ENCODE results near the gene TXNL4B.
"Not testable (repeated sequence)": the region's sequence is repeated elsewhere in the genome, so short reads cannot be mapped to it uniquely, and the experiment has no call there.

TXNL4B gene

DNA sequence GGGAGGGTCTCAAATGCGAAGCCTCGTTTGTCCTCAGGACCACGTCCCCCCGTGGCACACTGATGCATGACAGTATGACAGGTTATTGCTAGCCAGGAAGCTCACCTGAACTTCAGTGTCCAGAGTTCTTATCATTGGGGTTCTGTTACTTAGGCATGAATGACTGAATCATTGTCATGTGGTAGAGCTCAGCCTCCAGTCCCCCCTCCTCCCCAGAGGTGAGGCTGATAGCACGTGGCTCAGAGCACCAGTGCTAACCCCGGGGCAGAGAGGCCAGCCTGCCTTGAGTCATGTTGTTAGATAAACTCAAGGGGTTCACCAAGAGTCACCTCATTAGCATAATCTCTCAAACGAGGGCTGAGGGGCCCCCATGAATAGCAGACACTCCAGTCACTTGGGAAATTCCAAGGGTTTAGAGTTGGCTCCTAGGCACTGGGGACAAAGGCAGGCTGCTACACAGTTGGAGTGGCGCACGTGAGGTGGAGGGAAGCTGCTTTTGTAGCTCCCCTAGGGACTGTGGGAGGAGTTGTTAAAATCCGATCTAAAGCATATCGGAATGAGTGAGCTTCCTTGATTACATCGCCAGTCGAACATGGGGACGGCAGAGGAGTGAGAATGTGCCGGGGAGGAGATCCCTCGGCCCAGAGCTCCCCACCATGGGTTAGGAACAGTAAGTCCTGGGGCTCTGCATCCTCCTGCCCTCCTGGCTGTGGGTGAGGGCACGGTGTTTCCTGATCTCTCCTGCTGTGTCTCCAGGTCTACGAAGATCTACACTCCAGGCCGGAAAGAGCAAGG, 18.4 kb upstream of the TXNL4B start:
- DNase-seq: no peak

DNA sequence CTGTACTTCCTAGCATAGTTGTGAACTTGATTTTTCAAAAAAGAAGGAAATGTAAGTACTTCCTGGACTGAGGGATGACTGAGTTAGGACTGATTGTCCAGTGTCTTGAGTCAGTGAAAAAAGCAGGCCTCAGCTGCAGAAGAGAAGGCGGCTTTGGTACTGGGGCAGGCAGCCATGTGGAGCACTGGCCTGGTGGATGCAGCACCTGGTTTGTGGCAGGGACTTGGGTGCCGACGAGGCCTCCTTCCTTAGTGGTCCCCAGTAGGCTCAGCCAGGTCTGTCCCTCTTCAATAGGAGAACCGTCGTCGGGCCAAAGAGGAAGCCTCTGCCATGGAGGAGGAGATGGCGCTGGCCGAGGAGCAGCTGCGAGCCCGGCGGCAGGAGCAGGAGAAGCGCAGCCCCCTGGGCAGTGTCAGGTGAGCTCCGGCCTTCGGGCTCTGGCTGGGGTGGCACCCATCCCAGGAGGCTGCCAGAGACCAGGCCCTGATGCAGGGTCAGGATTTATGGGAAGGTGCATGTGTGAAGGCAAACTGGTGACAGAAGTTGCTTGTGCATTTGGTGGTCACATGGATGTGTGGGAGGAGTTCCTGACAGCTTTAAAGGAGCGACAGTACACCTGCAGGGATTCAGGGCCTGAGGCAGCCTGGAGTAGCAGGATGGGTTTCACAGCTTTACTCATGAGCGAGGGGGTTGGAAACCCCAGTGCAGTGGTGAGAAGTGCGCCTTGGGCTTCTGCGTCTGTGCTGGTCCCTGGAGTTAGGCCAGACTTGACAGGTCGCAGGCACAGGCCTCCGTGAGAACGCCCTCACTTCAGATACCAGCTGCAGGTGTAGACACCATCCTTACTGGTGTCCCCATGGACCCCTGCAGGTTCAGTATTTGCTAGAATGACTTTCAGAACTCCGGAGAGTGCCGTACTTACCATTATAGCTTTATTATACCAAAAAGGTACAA, 17.5 kb upstream of the TXNL4B start:
- DNase-seq: no peak

DNA sequence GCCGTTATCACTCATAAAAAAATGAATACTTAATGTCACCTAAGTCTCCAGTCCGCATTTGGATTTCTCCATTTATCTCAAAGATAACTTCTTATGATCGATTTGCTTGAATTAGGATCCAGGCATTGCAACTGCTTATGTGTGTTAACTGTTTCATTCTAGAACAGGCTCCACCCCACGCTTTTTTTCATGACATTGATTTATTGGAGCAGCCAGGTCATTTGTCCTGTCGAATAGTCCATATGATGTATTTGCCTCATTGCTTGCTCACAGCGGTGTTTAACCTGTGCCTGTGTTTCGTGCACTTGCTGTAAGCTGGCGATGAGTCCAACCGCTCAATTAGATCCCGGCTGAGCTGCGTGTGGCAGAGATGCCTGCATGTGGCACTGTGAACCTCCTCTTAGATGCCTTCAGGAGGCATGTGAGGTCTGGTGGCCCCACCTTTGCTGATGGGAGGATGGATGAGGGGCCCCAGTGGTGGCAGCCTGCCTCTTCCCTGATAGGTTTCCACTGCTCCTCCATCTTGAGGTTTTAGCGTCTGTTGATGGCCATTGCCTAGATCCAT, 16.6 kb upstream of the TXNL4B start:
- no peak for DNase-seq

DNA sequence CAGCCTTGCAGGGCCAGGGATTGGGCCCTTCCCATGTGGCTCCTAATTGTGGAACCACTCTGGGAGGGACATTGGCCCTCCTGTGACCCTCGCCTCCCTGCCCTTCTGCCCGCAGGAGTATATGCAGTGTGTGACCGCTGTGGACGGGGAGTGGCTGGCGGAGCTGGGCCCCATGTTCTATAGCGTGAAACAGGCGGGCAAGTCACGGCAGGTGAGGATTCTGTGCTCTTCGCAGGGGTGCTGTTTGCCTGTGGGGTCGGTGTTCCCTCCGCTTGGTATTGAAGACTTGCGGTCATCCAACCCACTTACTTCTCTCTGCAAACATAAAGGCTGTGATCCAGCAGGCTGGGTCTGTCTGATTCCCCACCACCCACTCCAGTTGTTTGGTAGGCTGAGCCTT, 15.9 kb upstream of the TXNL4B start:
- DNase-seq: no peak

DNA sequence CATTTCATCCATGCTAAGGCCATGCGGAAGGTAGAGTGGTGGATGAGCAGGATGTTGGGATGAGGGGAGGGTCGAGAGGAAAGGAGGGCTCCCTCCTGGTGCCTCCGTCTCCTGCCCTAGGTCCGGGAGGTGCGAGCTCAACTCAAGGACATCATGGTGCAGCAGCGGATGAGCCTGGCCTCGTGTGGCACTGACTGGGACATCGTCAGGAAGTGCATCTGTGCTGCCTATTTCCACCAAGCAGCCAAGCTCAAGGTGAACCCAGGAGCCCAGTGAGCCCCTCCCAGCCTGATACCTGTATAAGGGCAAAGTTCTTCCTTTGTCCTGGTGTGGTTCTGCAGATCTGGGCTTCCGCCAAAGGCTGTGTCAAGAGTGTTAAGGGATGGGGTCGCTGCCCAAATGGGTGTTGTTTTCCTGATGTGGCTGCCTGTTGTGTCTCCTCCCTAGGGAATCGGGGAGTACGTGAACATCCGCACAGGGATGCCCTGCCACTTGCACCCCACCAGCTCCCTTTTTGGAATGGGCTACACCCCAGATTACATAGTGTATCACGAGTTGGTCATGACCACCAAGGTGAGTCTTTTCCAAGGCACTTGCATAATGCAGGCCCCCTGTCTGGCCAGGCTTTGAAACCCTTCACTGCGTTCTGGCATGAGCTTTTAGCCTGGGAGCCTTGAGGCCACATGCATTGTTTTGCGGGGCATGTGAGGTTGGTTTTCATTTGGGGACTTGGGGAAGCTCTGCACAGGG, 15.1 kb upstream of the TXNL4B start:
- no peak for DNase-seq

DNA sequence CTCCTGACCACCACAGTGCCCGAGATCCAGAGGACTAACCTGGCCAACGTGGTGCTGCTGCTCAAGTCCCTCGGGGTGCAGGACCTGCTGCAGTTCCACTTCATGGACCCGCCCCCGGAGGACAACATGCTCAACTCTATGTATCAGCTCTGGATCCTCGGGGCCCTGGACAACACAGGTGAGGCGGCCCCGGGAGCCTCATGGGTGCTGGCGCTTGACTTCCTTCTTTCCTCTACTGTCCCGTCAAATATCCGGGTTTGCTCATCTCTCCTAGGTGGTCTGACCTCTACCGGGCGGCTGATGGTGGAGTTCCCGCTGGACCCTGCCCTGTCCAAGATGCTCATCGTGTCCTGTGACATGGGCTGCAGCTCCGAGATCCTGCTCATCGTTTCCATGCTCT, 14.0 kb upstream of the TXNL4B start:
- no peak for DNase-seq

DNA sequence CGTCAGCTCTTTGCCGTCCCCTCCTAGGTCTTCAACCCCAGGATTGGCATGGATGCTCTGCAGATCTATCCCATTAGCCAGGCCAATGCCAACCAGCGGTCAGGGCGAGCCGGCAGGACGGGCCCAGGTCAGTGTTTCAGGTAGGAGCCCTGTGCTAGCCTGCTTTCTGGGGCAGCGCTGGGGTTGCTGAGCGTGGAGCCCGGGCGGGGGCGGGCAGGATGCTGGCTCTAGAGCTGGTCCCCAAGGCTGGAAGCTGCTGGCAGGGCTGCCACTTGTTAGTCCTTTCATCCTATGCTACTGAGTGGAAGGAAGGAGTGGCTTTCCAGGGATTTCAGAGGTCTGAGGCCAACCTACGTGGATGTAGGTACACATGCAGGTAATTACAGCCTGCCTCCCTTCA, 12.6 kb upstream of the TXNL4B start:
- DNase-seq: no peak

DNA sequence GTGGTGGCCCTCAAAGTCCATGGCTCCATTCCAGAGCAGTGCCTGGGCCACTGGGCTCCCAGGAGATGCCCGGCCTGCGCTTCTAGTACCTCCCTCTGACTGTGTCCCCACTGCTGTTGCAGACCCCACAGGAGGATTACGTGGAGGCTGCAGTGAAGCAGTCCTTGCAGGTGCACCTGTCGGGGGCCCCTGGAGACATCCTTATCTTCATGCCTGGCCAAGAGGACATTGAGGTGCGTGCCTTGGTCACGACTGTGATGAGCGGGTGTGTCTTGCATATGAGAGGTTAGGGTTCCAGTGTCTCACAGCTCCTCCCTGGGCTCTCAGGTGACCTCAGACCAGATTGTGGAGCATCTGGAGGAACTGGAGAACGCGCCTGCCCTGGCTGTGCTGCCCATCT, 11.5 kb upstream of the TXNL4B start:
- no peak for DNase-seq

DNA sequence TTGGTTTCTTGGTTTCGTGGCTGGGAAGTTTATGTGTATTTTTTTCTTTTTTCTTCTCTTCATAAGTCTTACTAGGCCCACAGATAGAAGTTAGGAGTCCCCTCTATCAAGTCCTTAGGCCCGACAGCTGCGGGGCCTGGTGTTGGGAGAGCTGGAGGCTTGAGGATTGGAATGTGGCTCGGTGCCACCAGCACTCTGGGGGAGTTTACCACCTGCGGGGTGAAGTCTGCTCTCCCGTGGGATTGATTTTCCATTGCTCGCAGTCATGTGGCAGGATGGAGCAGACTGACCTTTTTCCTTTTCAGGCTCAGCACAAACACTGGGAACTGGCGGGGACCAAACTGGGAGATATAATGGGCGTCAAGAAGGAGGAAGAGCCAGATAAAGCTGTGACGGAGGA, 7.8 kb upstream of the TXNL4B start:
- DNase-seq: no peak

DNA sequence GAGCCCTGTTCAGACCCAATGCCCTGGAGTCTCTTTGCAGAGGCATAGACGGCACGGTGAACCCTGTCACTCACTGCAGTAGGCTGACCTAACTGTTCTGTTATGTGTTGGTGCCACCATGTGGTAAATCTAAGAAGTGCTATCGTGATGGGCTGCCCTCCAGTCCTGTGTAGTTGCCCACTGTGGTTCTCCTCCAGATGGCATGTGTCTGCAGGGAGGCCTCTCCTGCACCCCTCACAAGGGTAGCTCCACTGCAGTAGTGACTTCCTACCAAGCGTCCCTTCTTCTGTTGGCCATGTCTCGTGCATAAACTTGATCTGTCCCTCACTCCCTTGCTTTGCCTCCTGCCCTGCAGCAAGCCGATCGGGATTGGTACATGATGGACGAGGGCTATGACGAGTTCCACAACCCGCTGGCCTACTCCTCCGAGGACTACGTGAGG, 6.0 kb upstream of the TXNL4B start:
- DNase-seq: peak; percentile 76

DNA sequence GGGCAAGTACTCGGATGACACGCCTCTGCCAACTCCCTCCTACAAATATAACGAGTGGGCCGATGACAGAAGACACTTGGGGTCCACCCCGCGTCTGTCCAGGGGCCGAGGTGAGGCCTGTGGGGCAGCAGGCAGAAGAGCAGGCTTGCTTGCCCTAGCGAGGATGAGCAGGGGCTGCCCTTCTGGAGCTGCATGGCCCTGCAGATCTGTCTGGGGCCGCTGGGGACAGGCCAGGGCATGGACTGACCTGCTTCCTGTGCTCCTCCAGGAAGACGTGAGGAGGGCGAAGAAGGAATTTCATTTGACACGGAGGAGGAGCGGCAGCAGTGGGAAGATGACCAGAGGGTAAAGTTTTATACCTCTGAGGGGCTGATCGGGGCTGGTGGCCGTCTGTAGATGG, 5.5 kb upstream of the TXNL4B start:
- DNase-seq: no peak

DNA sequence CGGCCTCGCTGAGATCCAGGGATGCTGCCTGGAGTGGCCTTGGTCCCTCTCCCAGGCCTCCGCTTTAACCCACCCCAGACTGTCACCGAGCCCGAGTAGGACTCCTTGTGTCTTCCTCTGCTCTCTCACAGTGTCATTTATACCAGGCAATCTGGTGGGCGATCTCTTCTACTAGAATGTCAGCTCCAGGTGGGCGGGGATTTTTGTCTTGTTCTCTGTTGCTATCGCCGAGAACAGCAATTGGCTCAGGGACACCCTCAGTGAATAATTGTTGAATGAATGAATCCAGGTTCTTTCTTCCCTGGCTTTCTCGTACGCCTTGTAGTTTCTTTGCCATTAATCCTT, 818 bp upstream of the TXNL4B start:
- no peak for DNase-seq

DNA sequence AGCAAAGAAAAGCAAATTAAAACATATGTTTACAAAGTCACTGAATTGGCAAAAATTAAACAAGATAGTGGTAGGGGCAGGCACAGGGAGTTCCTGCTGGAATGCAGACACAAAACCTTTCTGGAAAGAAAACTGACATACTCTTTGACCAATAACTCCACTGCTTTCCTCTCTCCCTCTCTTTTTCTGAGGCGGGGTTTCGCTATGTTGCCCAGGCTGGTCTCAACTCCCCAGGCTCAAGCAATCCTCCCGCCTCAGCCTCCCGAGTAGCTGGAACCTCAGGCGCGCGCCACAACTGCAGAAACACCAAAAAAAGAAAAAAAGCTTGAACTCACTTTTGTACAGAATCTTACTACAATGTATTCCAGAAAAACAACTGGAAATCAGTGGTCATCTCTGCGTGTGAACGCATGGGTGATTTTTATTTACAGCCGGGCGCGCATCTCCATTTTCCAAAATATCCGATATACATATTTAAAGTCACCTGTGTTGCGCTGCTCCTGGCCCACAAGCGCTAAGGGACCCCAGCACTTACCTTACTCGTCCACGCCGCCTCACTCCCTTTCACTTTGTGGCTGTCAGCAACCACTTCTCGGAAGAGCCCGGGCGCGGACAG, 480 bp downstream of the TXNL4B start:
- DNase-seq: no peak

DNA sequence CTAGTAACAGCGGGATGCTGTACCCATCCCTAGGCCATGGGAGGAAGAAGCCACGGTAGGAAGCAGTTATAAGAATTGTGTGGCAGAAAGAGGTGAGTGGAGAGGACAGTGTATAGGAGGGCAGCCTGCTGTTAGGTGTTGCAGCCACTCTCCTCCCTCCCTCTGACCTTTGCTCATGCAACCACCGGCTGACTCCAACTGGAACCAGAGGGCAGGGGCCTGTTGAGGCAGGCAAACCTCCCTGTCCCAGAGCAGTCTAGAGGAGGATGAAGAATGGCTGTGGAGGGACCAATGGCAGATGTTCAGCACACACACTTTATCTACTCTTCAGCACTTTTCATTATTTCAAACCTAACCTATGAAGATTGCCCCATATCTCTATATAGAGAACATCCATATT, 2.2 kb downstream of the TXNL4B start:
- DNase-seq: no peak

DNA sequence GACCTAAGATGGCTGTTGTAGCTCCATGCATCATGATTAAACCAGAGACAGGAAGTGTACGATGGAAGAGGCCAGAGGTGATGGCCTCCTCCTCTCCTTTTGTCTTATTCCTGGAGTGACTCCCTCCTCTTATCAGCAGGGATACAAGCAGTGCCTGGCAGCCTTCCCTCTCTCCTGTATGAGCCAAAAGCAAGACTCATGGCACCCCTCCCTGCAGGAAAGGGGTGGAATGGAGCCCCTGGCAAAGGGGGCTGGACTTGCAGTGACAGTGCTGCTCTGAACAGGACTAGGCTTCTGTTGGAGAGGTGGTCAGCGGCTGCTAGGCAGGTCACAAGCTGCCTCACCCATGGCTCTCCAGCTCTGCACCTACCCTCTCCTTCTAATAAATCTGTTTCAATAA, 8.4 kb downstream of the TXNL4B start:
- no peak for DNase-seq

DNA sequence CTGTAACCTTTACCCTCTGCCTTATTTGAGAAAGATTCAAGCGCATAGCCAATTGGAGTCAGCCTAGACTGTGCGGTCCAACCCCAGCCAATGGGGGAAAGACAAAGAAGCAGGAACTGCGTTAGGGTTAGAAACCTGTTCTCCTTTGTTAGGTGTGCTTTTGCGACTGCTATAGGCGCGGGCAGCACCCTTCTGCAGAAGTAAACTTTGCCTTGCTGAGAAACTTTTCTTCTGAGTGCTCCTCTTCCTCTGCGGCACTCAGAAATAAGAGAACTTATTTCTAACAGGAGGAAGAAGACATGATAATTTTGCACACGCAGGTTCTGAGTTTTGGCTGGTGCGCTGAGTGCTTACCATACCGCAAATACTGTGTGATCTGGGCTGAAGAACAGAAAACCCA, 9.0 kb downstream of the TXNL4B start:
- DNase-seq: no peak

DNA sequence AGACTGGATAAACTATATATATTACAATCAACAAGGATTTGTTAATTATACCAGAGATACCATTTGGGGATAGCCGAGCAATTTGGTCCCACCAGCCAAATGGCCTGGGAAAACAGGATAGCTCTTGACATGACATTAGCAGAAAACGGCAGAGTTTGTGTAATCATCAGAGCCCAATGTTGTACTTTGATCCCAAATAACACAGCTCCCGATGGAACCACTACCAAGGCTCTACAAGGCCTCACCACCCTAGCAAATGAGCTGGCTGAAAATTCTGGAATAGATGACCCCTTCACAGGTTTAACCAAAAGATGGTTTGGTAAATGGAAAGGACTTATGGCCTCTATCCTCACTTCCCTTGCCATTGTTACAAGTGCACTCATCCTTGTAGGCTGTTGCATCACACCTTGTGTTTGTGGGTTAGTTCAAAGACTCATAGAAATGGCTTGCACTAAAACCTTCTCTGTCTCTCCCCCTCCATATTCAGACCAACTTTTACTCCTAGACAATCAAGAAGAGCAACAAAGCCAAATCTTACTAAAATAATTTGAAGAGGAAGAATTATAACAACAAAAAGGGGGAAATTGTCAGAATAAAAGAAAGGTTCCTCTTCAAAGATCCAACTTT, 9.5 kb downstream of the TXNL4B start:
- no peak for DNase-seq

DNA sequence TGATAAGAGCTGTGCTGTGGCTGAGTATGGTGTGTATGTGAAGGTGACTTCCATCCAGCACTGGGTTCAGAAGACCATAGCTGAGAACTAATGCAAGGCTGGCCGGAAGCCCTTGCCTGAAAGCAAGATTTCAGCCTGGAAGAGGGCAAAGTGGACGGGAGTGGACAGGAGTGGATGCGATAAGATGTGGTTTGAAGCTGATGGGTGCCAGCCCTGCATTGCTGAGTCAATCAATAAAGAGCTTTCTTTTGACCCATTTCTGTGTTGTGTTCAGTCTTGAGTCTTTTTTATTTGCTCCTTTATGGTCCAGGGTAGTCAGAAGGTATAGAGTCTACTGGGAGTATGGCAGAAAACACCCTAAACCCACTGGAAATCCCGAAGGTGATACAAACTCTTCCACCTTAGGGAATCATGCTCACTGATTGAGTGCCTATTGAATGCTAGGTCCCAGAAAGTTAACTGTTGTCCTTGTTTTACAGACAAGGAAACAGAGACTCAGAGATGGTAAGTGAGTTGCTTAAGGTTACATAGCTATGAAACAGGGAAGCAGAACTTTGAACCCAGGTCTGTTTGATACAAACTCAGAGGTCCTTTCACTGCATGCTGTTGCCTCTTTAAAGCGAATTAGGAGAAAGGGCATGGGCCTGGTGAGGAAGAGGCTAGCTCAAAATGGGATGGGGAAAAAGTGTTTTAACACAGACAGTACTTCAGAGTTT, 16.3 kb downstream of the TXNL4B start:
- not testable (repeated sequence) for DNase-seq

DNA sequence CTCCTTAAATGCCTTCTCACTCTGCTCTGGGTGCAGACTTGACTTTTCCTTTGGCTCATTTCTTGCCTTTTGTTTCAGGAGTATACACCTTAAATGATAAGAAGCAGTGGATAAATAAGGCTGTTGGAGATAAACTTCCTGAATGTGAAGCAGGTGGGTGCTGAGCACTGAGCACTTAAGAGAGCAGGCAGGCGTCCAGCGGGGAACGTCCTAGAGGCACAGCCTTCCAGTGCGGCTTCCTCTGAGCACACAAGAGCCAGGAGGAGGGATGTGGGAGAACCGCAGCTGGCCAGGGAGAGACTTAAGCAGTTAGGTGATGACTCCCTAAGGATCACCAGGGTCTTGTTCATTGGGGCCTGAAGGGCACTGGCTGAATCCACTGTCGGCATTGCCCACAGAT, 18.4 kb downstream of the TXNL4B start:
- DNase-seq: not testable (repeated sequence)

DNA sequence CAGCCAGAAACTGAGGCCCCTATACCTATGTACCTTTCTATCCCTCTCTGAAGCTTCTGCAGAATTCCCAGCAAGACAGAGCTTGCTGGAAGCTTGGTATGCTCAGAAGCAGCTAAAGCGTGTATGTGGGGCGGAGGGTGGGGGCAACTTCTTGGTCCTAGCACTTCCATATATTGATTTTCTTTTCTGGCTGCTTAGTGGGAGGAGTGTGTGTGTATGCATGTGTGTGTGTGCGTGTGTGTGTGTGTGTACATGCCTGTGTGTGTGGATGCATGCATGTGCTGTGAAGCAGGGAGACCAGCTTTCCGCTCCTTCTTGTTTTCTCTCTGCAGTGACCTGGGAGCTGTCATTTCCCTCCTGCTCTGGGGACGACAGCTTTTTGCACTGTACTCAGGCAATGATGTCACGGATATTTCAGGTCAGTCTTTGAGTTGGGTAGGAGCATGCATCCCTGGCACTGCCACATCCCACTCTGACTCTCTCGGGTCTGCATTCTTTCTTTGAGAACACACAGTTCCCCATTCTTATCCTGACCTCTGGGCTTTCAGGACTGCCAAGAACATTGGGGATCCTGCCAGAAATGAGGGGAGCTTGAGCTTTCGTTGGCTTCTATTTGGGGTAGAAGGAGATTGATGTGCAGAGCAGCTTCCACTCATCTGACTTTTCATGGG, 19.7 kb downstream of the TXNL4B start:
- no peak for DNase-seq

Measured in NCI-H1694 (cell line).